GM19463 (cell line): ENCODE data around the gene DNMT3B.
"Not testable (repeated sequence)": the region's sequence is repeated elsewhere in the genome, so short reads cannot be mapped to it uniquely, and the experiment has no call there.

Source experiments
- ATAC-seq: cut with Tn5 transposase; IDR thresholded peaks from one replicate; pipeline ENCODE4 v1.9.1; 2021; ENCODE audit warnings: mild to moderate bottlenecking, moderate library complexity; ENCODE audit not compliant: unreplicated experiment

Gene DNMT3B

DNA sequence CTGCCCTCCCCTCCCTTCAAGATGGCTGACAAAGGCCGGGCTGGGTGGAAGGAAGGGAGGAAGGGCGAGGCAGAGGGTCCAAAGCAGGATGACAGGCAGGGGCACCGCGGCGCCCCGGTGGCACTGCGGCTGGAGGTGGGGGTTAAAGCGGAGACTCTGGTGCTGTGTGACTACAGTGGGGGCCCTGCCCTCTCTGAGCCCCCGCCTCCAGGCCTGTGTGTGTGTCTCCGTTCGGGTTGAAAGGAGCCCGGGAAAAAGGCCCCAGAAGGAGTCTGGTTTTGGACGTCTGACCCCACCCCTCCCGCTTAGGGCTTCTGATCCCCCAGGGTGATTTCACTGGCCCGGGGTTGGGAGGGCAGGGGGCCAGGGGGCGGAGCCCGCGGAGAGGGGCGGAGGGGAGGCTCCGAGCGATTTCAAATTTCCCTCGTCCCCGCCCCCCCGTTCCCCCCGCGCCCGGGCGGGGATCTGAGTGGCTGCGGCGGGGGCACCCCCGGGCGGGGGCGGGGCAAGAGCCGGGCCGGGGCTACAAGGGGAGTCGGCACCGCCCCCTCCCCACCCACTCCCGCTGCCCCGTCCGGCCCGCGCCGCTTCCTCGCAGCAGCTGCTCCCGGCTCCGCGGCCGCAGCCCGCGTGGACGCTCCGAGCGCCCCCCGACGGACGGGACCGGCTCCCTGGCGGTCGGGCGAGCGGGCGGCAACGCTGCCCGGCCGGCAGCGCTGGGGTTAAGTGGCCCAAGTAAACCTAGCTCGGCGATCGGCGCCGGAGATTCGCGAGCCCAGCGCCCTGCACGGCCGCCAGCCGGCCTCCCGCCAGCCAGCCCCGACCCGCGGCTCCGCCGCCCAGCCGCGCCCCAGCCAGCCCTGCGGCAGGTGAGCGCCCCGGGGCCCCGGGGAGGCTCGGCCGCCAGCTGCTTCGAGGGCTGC is at the start of gene DNMT3B:
Gene DNMT3B, plus strand, starts transcription at position 555 of the 923 bp plus-strand sequence. CDS start 17,939 bp downstream, outside the sequence.
- ATAC-seq, result peak; percentile 70

GRCh38 chr20:32718749-32719348 is 43.3 kb upstream of the DNMT3B start:
- ATAC-seq, result no peak

DNA sequence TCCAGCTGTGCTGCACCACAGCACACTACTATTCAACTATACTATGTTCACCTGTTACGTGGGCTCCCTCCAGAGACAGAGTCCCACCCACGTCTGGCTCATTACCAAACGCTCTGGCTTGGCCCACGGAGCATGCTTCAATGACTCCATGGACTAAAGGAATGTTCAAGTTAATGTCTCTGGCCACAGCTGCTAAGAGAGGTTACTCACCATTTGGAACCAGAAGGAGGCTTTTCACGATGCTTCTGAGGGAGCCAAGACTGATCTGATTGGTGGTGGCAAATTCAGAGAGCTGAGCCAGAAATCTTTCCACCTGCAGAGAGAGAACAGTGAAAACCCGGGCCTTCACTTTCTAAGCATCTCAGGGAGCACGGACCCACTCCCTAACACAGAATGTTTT is 34.5 kb upstream of the DNMT3B start:
- no peak for ATAC-seq

DNA sequence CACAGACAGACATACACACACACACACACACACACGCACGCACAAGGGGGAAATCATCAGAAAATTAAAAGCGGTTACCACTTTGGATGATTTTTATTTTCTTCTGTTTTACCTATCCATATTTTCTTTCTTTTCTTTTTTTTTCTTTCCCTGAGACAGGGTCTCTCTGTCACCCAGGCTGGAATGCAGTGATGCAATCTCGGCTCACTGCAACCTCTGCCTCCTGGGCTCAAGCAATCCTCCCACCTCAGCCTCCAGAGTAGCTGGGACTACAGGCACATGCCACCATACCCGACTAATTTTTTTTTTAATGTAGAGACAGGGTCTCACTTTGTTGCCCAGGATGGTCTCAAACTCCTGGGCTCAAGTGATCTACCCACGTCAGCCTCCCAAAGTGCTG is 33.8 kb upstream of the DNMT3B start:
- ATAC-seq, result not testable (repeated sequence)

GRCh38 chr20:32729334-32729733 is 32.9 kb upstream of the DNMT3B start:
- not testable (repeated sequence) for ATAC-seq

DNA sequence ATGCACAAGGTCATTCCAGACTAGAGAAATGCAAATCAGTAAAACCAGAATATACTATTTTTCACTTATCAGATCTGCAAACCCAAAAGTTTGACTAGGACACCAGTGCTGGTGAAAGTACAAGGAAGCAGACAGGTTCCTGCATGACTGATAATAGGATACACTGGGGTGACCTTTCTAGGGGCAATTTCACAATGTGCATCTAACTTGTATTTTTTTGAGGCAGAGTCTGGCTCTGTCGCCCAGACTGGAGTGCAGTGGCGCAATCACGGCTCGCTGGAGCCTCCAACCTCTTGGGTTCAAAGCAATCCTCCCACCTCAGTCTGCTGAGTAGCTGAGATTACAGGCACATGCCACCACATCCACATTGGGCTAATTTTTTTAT is 30.3 kb upstream of the DNMT3B start:
- no peak for ATAC-seq

GRCh38 chr20:32737371-32738223 is 24.6 kb upstream of the DNMT3B start:
- ATAC-seq, result no peak

GRCh38 chr20:32741151-32741550 is 21.0 kb upstream of the DNMT3B start:
- ATAC-seq, result no peak

DNA sequence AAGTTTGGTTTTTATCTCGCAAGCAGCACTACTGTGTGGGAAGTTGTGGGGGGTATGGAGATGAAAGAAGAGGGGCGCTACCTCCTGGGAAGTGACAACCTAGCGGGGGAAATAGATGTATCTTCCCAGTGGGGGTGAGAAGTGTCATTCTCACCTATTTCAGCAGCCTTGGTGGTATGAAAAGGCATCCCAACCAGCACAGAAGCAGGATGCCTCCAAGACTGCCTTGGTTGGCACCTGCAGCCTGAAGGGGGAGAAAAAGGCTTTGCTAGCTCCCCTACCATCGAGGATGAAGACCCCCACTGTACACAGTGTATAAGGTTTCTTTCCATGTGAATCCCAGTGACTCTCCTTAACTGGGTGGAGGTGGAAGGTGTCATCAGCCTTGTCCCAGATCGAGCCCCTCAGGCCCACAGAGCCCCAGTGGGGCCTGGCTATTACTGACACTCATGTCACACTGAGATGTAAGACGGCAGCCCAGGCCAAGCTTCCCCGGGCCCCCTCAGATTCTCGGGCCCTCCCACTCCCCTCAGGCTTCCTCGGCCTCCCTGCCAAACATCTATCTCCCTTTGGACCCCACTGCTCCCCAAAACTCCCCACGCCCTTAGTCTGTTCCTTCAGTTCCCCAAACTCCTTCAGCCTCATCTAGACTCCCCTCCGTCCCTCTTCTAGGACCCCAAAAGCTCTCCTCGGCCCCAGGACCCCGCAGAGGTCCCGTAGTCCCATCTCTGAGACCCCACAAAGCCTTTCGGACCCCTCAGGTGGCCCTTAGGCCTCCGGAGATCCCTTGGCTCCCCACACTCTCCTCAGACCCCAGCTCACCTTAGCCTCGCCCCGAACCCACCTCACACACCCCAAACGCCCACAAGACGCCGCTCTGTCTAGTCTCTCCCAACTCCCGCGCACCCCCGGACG is 19.6 kb upstream of the DNMT3B start:
- no peak for ATAC-seq

- ATAC-seq, result peak; percentile 69
These were observed 18.7 kb upstream of the DNMT3B start, which contains the start of gene COMMD7 for GRCh38 chr20:32743237-32744112. Gene COMMD7, minus strand, starts transcription at chr20:32743467. Its CDS starts 76 bp downstream, at chr20:32743391.

DNA sequence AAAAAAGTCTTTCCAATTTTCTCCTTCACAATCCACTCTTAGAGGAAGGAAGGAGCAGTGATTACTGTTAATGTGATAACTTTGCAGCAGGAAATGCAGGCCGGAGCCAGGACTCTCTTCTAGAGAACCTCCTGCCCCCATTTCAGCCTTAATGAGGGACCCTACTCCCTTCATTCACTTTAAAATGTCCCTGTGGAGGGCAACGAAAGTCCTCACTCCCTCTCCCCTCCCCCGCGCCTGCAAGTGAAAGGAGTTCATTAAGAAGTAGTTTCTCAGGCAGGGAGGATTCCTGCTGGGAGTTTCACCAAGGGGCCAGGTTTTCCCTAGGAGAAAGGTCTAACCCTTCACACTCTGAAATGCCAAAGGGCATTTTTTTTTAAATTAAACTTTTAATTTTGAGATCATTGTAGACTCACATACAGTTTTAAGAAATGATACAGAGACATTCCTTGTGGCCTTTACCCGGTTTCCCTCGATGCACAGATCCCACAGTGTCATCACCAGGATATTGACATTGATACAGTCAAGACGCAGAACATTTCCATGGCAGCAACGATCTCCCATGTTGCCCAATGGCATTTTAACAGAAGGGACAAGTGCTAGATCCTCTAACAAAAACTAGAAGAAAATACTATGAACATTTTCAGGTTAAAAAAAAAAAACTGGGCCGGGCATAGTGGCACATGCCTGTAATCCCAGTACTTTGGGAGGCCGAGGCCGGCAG is 12.1 kb upstream of the DNMT3B start:
- ATAC-seq, result no peak

DNA sequence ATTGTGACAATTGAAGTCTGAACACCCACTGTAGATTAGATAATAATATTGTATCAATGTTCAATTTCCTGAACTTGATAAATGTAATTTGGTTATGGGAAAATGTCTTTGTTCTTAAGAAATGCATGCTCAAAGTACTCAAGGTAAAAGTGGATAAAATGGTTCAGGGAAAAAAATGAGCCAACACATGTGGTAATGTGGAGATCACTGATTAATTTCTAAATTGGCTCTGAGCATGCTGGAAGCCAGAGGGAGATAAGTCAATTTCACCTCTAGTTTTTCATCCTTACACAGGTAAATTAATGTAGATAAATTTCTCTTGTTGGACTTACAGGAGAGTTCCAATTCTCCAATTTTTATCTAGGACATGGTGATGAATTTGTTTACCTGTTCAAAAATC is 10.9 kb upstream of the DNMT3B start:
- ATAC-seq, result no peak

DNA sequence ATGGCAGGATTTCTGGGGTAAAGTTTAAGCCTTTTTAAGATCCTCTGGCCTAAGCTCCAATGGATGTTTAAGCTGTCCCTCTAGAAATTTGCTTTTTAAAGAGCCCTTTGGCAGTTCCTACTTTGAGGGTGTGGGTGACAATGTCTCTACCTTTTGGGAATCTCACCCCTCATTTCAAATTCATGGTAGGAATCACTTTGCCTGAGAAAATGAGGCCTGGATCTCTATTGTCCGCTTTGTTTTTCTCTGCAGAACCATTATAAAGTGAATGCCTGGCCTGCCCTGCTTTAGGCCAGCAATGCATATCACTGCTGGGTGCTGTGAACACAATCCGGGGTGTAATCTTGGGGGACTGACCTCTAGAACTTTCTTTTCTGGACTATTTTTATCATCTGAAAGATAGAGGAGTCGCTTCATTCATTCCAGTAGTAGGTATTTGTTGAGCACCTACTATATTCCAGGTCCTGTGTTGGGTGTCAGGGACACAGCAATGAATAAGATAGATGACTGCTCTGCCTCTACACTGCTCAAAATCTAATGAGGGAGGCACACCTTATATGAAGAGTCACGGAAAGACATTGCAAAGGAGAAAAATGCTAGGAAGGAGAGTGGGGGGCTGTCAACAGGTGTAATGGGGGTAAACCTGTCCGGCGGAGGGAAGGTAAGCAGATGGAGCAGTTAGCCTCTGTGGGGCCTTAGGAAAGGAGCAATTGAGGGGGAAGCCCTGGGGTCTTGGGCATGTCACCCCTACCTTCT is 10.3 kb upstream of the DNMT3B start:
- ATAC-seq, result no peak

DNA sequence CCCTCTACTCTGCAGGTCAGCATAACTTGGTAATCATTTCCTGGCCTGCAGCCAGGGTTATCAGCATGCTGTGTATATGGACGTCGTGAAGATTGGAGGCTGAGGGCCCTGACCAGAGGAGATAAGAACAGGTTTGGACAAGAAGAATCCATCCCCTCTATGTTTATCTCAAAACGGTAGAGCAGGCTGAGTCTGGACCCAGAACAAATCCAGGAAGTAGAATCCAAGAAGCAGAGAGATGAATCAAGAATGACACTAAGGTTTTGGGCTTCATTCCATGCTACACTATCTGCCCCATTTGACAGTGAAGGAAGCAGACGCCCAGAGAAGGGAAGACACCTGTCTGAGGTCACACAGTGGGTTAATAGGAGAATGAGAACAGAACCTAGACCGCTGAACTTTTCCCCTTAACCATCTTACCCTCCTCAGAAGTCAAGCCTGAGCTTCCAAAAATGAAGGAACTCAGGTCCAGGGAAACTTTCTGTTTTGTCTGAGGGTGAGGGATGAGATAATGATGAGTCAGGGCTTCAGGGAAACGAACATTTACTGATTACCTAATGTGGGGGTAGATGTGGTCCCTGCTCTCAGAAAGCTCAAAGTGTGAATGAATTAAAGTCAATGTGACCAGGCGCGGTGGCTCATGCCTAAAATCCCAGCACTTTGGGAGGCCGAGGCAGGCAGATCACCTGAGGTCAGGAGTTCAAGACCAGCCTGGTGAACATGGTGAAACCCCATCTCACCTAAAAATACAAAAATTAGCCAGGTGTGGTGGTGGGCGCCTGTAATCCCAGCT is 9.5 kb upstream of the DNMT3B start:
- no peak for ATAC-seq

DNA sequence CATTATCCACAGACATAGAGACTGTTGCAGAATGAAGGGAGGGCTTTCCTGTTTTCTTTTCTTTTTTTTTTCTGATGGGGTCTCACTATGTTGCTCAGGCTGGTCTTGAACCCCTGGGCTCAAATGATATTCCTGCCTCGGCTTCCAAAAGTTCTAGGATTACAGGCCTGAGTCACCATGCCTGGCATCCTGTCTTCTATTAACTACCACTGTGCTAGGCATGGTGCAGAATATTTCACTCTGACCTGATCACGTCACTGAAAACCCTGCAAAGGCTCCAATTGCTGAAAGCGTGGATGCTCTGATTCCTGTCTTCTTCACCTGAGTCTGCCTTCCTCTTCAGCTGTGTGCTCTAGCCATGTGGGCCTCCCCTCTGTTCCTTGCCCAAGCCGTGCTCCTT is 8.5 kb upstream of the DNMT3B start:
- no peak for ATAC-seq

DNA sequence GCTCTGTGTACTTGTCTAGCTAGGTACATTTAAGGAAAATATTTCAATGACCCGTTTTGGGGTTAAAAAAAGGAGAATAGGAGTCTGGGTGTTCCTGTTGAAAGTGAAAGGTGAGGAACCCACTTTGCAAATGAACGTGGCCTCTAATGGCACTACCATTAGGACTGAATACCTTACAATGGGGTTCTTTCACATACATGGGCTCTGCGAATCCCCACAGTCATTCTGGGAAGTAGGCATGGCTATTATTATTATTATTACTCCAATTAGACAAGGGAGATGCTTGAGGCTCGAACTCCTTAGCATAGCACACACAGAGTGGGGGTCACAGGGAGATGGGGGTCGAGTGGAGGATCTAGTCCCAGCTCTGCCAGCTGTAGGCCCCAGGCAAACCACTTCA is 6.0 kb upstream of the DNMT3B start:
- ATAC-seq, result no peak

DNA sequence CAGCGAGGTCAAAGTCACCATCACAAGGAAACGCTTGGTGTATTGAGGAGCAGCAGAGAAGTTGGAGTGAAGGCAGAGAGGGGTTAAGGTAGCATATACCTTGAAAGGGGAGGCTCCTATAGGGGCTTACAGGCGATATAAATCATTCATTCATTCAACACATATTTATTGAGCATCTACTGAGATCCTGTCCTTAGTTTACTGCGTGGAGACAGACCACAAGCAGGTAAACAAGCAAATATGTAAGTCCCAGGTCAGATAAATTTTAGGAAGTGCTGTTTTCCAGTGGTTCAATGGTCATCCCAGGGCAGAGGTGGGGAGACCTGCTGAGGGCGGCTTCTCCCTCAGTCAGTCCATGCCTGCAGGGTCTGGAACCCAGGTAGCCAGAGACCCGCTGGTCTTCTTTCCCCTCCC is 761 bp upstream of the DNMT3B start:
- ATAC-seq, result no peak
